Osteoblast (primary cell): Measurements from ENCODE around the gene CAMTA1. TPM values are rescaled to one million over a fixed set of nuclear protein-coding genes. Genes with fewer than 3 reads are reported as not detected.

Source experiments
- DNase-seq: peaks from one replicate; pipeline ENCODE4 v3.0.0; 2011; ENCODE audit warnings: low spot score, mixed read lengths; ENCODE audit not compliant: insufficient read length; ENCODE audit errors: missing footprints
- H2AFZ ChIP-seq: 2 replicates; pipeline ENCODE4 v1.6.0; 2011; ENCODE audit warnings: mild to moderate bottlenecking, low read length
- H3K27ac ChIP-seq: 2 replicates; pipeline ENCODE4 v1.5.1; 2011; ENCODE audit warnings: mild to moderate bottlenecking, low read depth, low read length, moderate library complexity
- H3K27me3 ChIP-seq: 2 replicates; pipeline ENCODE4 v1.6.0; 2012; ENCODE audit warnings: mild to moderate bottlenecking, control low read depth, inconsistent platforms, low read length, moderate library complexity; ENCODE audit not compliant: insufficient read depth
- H3K36me3 ChIP-seq: 2 replicates; pipeline ENCODE4 v1.5.1; 2011; ENCODE audit warnings: mild to moderate bottlenecking, low read length, control low read depth, moderate library complexity; ENCODE audit not compliant: insufficient read depth
- H3K4me1 ChIP-seq: 2 replicates; pipeline ENCODE4 v1.5.1; 2011; ENCODE audit warnings: mild to moderate bottlenecking, low read length, control low read depth, moderate library complexity; ENCODE audit not compliant: insufficient read depth
- H3K4me2 ChIP-seq: 2 replicates; pipeline ENCODE4 v1.6.0; 2011; ENCODE audit warnings: mild to moderate bottlenecking, low read length; ENCODE audit not compliant: insufficient read depth
- H3K4me3 ChIP-seq: fragments of 200-600 bp; sonication (generic); 3 replicates; pipeline ENCODE4 v1.5.1; 2012; ENCODE audit warnings: mild to moderate bottlenecking, low read length, inconsistent platforms; ENCODE audit not compliant: insufficient read depth
- H3K79me2 ChIP-seq: 2 replicates; pipeline ENCODE4 v1.6.0; 2012; ENCODE audit warnings: mild to moderate bottlenecking, low read length, control low read depth, inconsistent platforms; ENCODE audit not compliant: insufficient read depth
- H3K9me3 ChIP-seq: 2 replicates; pipeline ENCODE4 v1.5.1; 2011; ENCODE audit warnings: low read depth, low read length, control low read depth
- H4K20me1 ChIP-seq: 2 replicates; pipeline ENCODE4 v1.6.0; 2012; ENCODE audit warnings: mild to moderate bottlenecking, low read length, control low read depth; ENCODE audit not compliant: insufficient read depth
- CTCF ChIP-seq: IDR thresholded peaks from 2 replicates; pipeline ENCODE4 v1.5.1; 2011; ENCODE audit warnings: mild to moderate bottlenecking, low read depth, low read length, moderate library complexity; ENCODE audit errors: extremely low read depth
- total RNA-seq: library from RNA; depleted of rRNA; stranded (reverse); fragments of >200 nt; gene quantifications from 2 replicates; pipeline ENCODE4 v1.2.3, GENCODE V29; 2012

Gene CAMTA1
- total RNA-seq, 1 donor, result 47.4 TPM

GRCh38 chr1:7062346-7063061 lies 277.2 kb downstream of the CAMTA1 start:
- Histone ChIP-seq H3K27me3 (peaks cover 11% of the 10 kb centered on the region), H3K36me3 (no peaks in the 10 kb centered on the region)

GRCh38 chr1:7063981-7064380 lies 278.7 kb downstream of the CAMTA1 start:
- H3K4me2 ChIP-seq, result no peak overlapping the region
- H2AFZ ChIP-seq, result no peak overlapping the region
- TF ChIP-seq CTCF, result no peak
- DNase-seq, result no peak
- H3K4me3 ChIP-seq, result no peak overlapping the region
- H3K27ac ChIP-seq, result no peak overlapping the region
- H3K27me3 ChIP-seq, result peaks cover 8% of the 10 kb centered on the region
- H3K36me3 ChIP-seq, result no peaks in the 10 kb centered on the region
- H3K79me2 ChIP-seq, result no peaks in the 10 kb centered on the region
- H4K20me1 ChIP-seq, result no peaks in the 10 kb centered on the region
- H3K4me1 ChIP-seq, result no peaks in the 10 kb centered on the region
- H3K9me3 ChIP-seq, result no peaks in the 10 kb centered on the region

More at GRCh38 chr1:7062346-7063061, 277.2 kb downstream of the CAMTA1 start:
- H3K4me2 ChIP-seq, result no peak overlapping the region
- DNase-seq, result peak; percentile 52
- H3K4me3 ChIP-seq, result no peak overlapping the region
- no peak overlapping the region for H2AFZ ChIP-seq
- H3K27ac ChIP-seq, result no peak overlapping the region
- H3K9me3 ChIP-seq, result no peaks in the 10 kb centered on the region
- no peaks in the 10 kb centered on the region for H3K4me1 ChIP-seq
- TF ChIP-seq CTCF, result no peak
- H4K20me1 ChIP-seq, result no peaks in the 10 kb centered on the region
- no peaks in the 10 kb centered on the region for H3K79me2 ChIP-seq

GRCh38 chr1:7068552-7068951 lies 283.3 kb downstream of the CAMTA1 start:
- DNase-seq, result peak; percentile 47
- TF ChIP-seq CTCF, result no peak
- Histone ChIP-seq H4K20me1 (no peaks in the 10 kb centered on the region), H3K79me2 (no peaks in the 10 kb centered on the region), H3K4me1 (no peaks in the 10 kb centered on the region), H3K27me3 (peaks cover 8% of the 10 kb centered on the region), H3K36me3 (no peaks in the 10 kb centered on the region), H3K27ac (no peak overlapping the region), H3K9me3 (no peaks in the 10 kb centered on the region), H2AFZ (no peak overlapping the region), H3K4me2 (no peak overlapping the region), H3K4me3 (no peak overlapping the region)

- no peaks in the 10 kb centered on the region for H3K36me3 ChIP-seq
- DNase-seq, result peak; percentile 89
Observed at GRCh38 chr1:7069931-7070330, 284.7 kb downstream of the CAMTA1 start.

More at GRCh38 chr1:7069931-7070330, 284.7 kb downstream of the CAMTA1 start:
- Histone ChIP-seq H3K79me2 (no peaks in the 10 kb centered on the region), H2AFZ (peak overlapping the region; percentile 86), H4K20me1 (no peaks in the 10 kb centered on the region), H3K27ac (no peak overlapping the region), H3K4me1 (no peaks in the 10 kb centered on the region), H3K4me3 (peak overlapping the region; percentile 73), H3K4me2 (peak overlapping the region; percentile 88), H3K27me3 (peaks cover 4% of the 10 kb centered on the region), H3K9me3 (no peaks in the 10 kb centered on the region)
- TF ChIP-seq CTCF, result no peak
